ENCODE results near the gene UBE2D4.
"Not testable (repeated sequence)": the region's sequence is repeated elsewhere in the genome, so short reads cannot be mapped to it uniquely, and the experiment has no call there.

UBE2D4 gene

GRCh38 chr7:43968172-43969040 lies 42.2 kb downstream of the UBE2D4 start:
- DNase-seq, result not testable (repeated sequence)

DNA sequence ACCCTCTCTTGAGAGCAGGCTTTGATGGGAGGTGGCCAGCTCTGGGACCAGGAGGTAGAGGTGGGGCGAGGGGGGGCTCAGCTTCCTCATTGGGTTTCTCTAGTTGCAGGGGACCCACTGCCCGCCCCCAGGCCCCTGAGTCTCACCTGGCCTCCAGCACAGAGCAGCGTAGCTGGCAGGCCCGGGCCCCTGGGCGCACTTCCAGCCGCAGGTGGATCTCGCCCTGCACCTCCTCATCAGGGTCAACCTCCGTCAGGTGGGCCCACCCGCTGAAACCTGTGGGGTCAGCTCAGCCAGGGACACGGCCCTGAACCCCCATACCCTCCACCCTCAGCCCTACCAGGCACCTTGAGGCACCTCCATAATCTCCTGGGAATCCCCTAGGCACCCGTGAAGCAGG lies 43.4 kb downstream of the UBE2D4 start:
- DNase-seq, result not testable (repeated sequence)

GRCh38 chr7:43970698-43971097 lies 44.5 kb downstream of the UBE2D4 start:
- not testable (repeated sequence) for DNase-seq

GRCh38 chr7:43974033-43974573 lies 47.9 kb downstream of the UBE2D4 start:
- DNase-seq, result not testable (repeated sequence)

DNA sequence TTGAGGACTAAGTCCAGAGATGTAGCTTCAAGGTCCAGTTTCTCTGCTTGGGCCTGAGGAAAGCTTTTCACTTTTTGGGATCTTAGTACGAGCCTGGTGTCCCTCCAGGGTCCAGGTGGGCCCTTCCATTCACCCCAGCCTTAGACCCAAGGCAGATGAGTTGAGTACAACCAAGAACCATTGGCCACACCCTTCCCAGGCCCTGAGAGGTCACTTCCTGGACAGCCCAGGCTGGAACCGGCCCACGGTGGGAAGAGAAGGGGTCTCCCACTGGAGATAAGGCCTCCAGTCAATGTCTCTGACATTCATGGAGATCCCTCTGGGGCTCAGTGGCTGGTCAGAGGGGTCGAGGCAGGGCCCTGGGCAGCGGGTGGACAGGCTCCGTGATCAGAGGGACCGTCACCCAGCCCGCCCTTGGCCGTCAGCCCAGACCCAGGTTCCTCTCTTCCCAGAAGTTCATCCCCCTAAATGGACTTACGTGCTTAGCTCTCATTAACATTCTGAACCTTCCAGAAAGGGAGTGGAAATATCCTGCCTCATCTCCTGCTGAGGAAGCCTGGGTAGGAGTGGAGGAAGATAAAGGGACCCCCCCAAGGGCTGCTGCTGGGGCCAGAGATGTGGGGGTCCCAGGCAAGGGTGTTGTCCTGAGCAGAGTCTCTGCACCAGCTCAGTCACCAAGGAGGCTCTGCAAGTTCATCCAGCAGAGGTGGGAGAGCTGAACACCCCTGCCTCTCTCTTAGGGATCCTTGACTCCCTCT lies 48.7 kb downstream of the UBE2D4 start:
- DNase-seq, result not testable (repeated sequence)

DNA sequence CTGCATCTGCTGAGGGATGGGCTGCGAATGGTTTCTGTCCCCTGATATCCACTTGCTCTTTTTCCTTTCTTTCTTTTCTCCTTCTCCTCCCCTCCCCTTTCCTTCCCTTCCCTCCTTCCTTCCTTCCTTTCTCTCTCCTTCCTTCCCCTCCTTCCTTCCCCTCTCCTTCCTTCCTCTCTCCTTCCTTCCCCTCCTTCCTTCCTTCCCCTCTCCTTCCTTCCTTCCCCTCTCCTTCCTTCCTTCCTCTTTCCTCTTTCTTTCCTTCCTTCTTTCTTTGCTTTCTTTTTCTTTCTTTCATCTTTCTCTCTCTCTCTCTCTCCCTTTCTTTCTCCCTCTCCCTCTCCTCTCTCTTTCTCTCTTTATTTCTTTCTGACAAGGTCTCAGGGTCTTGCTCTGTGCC lies 51.3 kb downstream of the UBE2D4 start:
- no peak for DNase-seq

DNA sequence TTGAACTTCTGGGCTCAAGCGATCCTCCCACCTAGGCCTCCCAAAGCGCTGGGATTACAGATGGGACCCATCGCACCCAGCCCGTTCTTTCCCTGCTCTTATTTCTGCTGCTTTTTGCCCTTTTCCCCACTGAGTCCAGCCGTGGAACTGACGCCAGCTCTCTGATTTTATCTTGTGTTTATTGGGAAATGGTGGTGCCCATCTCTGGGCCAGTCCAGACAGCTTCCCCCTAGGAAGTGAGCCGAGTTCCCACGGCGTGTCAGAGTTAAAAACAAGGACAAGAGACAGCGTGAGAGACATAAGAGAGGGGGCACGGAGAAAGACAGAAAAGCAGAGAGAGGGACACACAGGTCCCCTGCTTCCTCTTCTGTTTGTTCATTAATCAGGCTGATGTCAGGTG lies 51.9 kb downstream of the UBE2D4 start:
- not testable (repeated sequence) for DNase-seq

- not testable (repeated sequence) for DNase-seq
These were observed 56.6 kb downstream of the UBE2D4 start for GRCh38 chr7:43982848-43983247.

GRCh38 chr7:43983736-43984135 lies 57.5 kb downstream of the UBE2D4 start:
- not testable (repeated sequence) for DNase-seq

- peak; percentile 90 to 91 for DNase-seq
These were observed 59.9 kb downstream of the UBE2D4 start for GRCh38 chr7:43985904-43986864.

DNA sequence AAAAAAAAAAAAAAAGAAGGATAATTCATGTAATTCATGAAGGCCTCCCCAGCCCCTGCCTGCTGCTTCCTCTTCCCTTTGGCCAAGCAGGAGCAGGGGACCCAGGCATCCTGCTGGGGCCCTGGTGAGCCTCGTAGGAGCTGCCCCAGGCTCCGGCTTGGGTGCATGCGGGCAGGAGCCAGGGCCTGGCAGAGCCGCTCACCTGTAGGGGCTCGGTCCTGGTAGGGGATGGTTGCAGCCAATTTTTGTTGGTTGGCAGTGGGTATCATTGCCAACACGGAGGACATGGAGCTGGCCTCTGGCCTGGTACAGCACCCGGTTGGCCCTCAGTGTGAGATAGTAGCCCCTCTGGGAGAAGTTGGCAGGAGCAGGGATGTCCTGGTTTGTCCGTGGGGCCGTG lies 61.2 kb downstream of the UBE2D4 start:
- not testable (repeated sequence) for DNase-seq

- not testable (repeated sequence) for DNase-seq
These were observed 63.9 kb downstream of the UBE2D4 start for GRCh38 chr7:43990011-43990585.

- not testable (repeated sequence) for DNase-seq
These were observed 64.6 kb downstream of the UBE2D4 start for GRCh38 chr7:43990829-43991228.

DNA sequence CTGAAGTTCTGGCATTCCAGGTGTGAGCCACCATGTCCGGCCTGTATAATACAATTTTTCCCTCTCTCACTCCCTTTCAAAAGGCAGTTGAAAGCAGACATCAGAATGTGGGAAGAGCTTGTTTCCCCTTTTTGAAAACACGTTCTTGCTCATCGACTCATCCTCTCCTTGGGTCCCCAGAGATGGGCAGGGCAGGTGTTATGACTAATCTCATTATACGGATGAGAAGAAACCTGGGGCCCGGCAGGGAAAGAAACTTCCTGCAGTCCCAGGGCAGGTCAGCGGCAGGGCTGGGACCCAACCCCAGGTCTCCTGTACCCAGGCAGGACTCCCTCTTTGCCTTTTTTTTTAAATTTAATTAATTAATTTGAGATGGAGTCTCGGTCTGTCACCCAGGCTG lies 66.7 kb downstream of the UBE2D4 start:
- not testable (repeated sequence) for DNase-seq

GRCh38 chr7:43994681-43995080 lies 68.4 kb downstream of the UBE2D4 start:
- not testable (repeated sequence) for DNase-seq

- DNase-seq, result not testable (repeated sequence)
These were observed 71.3 kb downstream of the UBE2D4 start, which contains the start of gene SPDYE1 for GRCh38 chr7:43997532-43997931. SPDYE1 (plus strand) TSS chr7:43997897; CDS start chr7:43999950, 2,053 bp downstream.
